NT2/D1 (cell line): ENCODE data around the gene EGFR.
A peak's percentile ranks its signal among the peaks of the same experiment; 100 is the strongest.

Experiments used
- SUZ12 ChIP-seq: IDR thresholded peaks from 2 replicates; pipeline ENCODE4 v1.6.1; 2011; ENCODE audit not compliant: insufficient read length, insufficient read depth; ENCODE audit errors: extremely low read depth
- YY1 ChIP-seq: IDR thresholded peaks from 2 replicates; pipeline ENCODE4 v1.6.1; 2011; ENCODE audit not compliant: insufficient read length, insufficient read depth

DNA sequence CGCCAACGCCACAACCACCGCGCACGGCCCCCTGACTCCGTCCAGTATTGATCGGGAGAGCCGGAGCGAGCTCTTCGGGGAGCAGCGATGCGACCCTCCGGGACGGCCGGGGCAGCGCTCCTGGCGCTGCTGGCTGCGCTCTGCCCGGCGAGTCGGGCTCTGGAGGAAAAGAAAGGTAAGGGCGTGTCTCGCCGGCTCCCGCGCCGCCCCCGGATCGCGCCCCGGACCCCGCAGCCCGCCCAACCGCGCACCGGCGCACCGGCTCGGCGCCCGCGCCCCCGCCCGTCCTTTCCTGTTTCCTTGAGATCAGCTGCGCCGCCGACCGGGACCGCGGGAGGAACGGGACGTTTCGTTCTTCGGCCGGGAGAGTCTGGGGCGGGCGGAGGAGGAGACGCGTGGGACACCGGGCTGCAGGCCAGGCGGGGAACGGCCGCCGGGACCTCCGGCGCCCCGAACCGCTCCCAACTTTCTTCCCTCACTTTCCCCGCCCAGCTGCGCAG lies 424 bp downstream of the EGFR start:
- no peak for TF ChIP-seq YY1
- TF ChIP-seq SUZ12, result peak; percentile 42
